Islet of Langerhans (tissue), 1 donor: Measurements from ENCODE around the gene ENTPD5.
"Not testable (repeated sequence)": the region's sequence is repeated elsewhere in the genome, so short reads cannot be mapped to it uniquely, and the experiment has no call there.

Experiments used
- FAIRE-seq: peaks from one replicate; lab custom pipeline; 2011; peaks lifted over from hg19 to GRCh38; lab: Jason Lieb, UNC

ENTPD5 gene

GRCh38 chr14:73943083-73943482 is 76.0 kb downstream of the ENTPD5 start:
- FAIRE-seq: no peak

- no peak for FAIRE-seq
These were observed 76.9 kb downstream of the ENTPD5 start for GRCh38 chr14:73942180-73942579.

DNA sequence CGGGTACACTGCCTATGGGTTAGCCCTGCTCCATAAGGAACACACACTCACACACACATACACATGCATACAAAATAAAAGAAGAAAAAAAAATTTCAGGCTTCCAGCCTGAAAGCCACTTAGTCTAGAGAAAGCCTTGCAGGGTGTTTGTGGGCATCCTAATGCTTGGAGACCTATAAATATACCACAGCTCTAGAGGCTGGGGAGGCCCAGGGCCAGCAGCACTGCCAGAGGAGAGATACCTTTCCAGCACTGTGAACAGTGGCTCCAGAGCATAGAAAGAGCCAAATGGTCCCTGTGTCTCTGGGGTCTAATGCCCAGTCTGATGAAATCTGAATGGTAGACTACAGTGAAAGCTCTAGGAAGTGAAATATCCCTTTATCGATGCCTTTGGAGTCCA is 82.1 kb downstream of the ENTPD5 start:
- no peak for FAIRE-seq

GRCh38 chr14:73936548-73936947 is 82.5 kb downstream of the ENTPD5 start:
- FAIRE-seq: no peak

DNA sequence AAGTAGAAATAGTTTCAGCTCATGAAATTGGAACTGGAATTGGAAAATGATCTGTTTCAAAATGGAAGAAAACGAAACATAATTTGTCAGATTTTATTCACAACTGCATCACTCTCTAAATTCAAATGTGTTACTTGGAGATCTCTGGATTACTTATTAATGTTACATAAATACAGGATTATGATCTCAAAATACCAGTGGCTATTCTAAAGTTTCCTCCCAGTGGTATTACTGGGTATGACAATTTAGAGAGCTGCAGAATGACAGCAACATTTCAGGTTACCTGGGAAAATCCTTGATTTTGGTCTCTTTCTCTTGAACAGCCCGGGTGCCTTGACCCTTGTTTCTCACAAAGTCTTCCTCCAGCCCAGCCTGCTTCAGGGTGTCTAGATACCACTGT is 83.4 kb downstream of the ENTPD5 start:
- no peak for FAIRE-seq

- FAIRE-seq: no peak
These were observed 94.8 kb downstream of the ENTPD5 start for GRCh38 chr14:73924337-73924736.

GRCh38 chr14:73919457-73919856 is 99.6 kb downstream of the ENTPD5 start:
- not testable (repeated sequence) for FAIRE-seq

DNA sequence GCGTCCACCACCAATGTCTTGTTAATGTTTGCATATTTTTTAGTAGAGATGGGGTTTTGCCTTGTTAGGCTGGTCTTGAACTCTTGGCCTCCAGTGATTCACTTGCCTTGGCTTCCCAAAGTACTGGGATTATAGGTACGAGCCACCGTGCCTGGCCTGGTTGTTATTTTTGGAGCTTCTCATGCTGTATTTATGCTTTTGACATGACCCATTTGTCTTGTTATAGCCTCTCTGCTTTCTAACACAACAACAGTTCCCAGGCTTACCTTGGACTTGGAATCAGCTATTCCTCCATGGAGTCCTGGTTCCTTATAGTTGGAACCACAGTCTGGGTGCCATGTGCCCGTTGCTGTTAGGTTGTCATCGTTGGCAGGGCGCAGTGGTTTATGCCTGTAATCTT is 102.8 kb downstream of the ENTPD5 start:
- no peak for FAIRE-seq

- FAIRE-seq: no peak
These were observed 105.8 kb downstream of the ENTPD5 start for GRCh38 chr14:73913256-73913655.

DNA sequence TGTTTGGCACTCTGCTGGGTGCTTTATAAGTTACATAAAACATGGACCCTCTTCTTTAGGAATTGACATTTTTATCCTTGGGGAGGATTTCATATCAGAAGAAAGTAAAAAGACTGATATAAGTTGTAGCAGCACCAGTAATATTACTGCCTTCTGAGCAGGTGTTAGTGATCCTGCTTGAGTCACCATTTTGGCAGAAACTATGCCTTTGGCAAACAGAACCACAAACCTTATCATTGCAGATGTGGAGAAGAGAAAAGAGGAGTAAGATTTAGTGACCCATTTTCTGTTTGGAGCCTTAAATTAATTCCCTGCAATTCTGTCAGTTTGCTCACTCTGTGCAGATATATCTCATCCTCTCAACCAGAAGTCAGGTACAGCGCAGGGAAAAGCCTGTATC is 109.4 kb downstream of the ENTPD5 start:
- no peak for FAIRE-seq
